DLD1 (cell line): ENCODE data around the gene COL6A1.
"Not testable (repeated sequence)": the region's sequence is repeated elsewhere in the genome, so short reads cannot be mapped to it uniquely, and the experiment has no call there.

ENCODE experiments used
- in situ Hi-C: cut with HindIII; loops from 2 replicates; pipeline ENCODE4 v1.10.0; 2017; ENCODE audit warnings: low sequenced_read_pairs

Gene COL6A1

GRCh38 chr21:45966791-45967394 is 14.7 kb upstream of the COL6A1 start:
- in situ Hi-C loops = no loop called here

- in situ Hi-C loops = no loop called here
Observed at GRCh38 chr21:45969921-45970673, 11.5 kb upstream of the COL6A1 start.

- in situ Hi-C loops = no loop called here
Observed at GRCh38 chr21:45970674-45971615, 10.6 kb upstream of the COL6A1 start.

GRCh38 chr21:45971616-45972352 is 9.8 kb upstream of the COL6A1 start:
- in situ Hi-C loops = no loop called here

GRCh38 chr21:45972353-45972715 is 9.2 kb upstream of the COL6A1 start:
- in situ Hi-C loops = no loop called here

GRCh38 chr21:45972716-45973474 is 8.7 kb upstream of the COL6A1 start:
- in situ Hi-C loops = no loop called here

GRCh38 chr21:45973475-45974072 is 8.0 kb upstream of the COL6A1 start:
- in situ Hi-C loops = no loop called here

- in situ Hi-C loops = no loop called here
Observed at GRCh38 chr21:45974073-45975019, 7.2 kb upstream of the COL6A1 start.

- in situ Hi-C loops = no loop called here
Observed at GRCh38 chr21:45975020-45975666, 6.4 kb upstream of the COL6A1 start.

- in situ Hi-C loops = not testable (repeated sequence)
Observed at GRCh38 chr21:45975667-45976409, 5.7 kb upstream of the COL6A1 start.

GRCh38 chr21:45976701-45977311 is 4.8 kb upstream of the COL6A1 start:
- in situ Hi-C loops = no loop called here

GRCh38 chr21:45977396-45977795 is 4.2 kb upstream of the COL6A1 start:
- in situ Hi-C loops = no loop called here

- in situ Hi-C loops = no loop called here
Observed at GRCh38 chr21:45979141-45979631, 2.4 kb upstream of the COL6A1 start.

- in situ Hi-C loops = no loop called here
Observed at GRCh38 chr21:45979651-45980050, 1.9 kb upstream of the COL6A1 start.

- in situ Hi-C loops = no loop called here
Observed at GRCh38 chr21:45980271-45980670, 1.3 kb upstream of the COL6A1 start.

- in situ Hi-C loops = no loop called here
Observed at GRCh38 chr21:45980697-45981096, 873 bp upstream of the COL6A1 start.
